ENCODE measurements around the gene SPOCK3. TPM values are rescaled to one million over a fixed set of nuclear protein-coding genes. Genes with fewer than 3 reads are reported as not detected.

The SPOCK3 gene
- total and polyA plus RNA-seq, 2 experiments from 2014 or later, result 1.6 to 4.1 TPM

- Histone ChIP-seq H3F3A (replicated peaks; ENCODE audit: low read depth) (no peaks in the 10 kb centered on the region), H4K20me1 (replicated peaks; ENCODE audit: insufficient read depth) (no peaks in the 10 kb centered on the region), H3K4me2 (no peak overlapping the region), H3K4me1 (ENCODE audit: insufficient read depth) (no peaks in the 10 kb centered on the region), H3K27ac (ENCODE audit: low read depth) (no peak overlapping the region), H3K36me3 (ENCODE audit: insufficient read depth) (no peaks in the 10 kb centered on the region), H3K79me2 (replicated peaks; ENCODE audit: insufficient read depth) (no peaks in the 10 kb centered on the region), H3K27me3 (ENCODE audit: insufficient read depth) (no peaks in the 10 kb centered on the region), H3K4me3 (no peak overlapping the region), H3K9me2 (ENCODE audit: insufficient read depth) (no peaks in the 10 kb centered on the region), H2AFZ (no peak overlapping the region)
- no peak for ATAC-seq
- 0 out of 3 replicates have a peak, but pooled peaks cover 4% of the 10 kb centered on the region for H3K4me1 Mint-ChIP-seq
- peaks cover 2% of the 10 kb centered on the region for H3K27me3 Mint-ChIP-seq (ENCODE audit: insufficient read depth, low read depth, poor library complexity)
- no peaks in the 10 kb centered on the region; the same call in 2 of the 3 replicates for H3K9me3 Mint-ChIP-seq
- TF ChIP-seq REST (IDR thresholded peaks at IDR 0.05; ENCODE audit: unreplicated experiment) (no peak), CREB1 (CRISPR knock-in tag; IDR thresholded peaks at IDR 0.05; ENCODE audit: low read depth) (no peak), ZNF114 (CRISPR knock-in tag; IDR thresholded peaks at IDR 0.05) (no peak), EZH2 (IDR thresholded peaks at IDR 0.05; ENCODE audit: low read depth, unreplicated experiment) (no peak), STAT1 (IDR thresholded peaks at IDR 0.05; ENCODE audit: unreplicated experiment) (no peak), ZNF331 (CRISPR knock-in tag; IDR thresholded peaks at IDR 0.05; ENCODE audit: low read depth) (no peak), JUNB (IDR thresholded peaks at IDR 0.05; ENCODE audit: unreplicated experiment) (no peak), POLR2AphosphoS5 (IDR thresholded peaks at IDR 0.05; ENCODE audit: low read depth) (no peak), NANOG (IDR thresholded peaks at IDR 0.05; ENCODE audit: borderline replicate concordance) (no peak)
- TF ChIP-seq, protein P1, sequence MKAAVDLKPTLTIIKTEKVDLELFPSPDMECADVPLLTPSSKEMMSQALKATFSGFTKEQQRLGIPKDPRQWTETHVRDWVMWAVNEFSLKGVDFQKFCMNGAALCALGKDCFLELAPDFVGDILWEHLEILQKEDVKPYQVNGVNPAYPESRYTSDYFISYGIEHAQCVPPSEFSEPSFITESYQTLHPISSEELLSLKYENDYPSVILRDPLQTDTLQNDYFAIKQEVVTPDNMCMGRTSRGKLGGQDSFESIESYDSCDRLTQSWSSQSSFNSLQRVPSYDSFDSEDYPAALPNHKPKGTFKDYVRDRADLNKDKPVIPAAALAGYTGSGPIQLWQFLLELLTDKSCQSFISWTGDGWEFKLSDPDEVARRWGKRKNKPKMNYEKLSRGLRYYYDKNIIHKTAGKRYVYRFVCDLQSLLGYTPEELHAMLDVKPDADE (IDR thresholded peaks at IDR 0.05), result no peak
- TF ChIP-seq, protein P2, sequence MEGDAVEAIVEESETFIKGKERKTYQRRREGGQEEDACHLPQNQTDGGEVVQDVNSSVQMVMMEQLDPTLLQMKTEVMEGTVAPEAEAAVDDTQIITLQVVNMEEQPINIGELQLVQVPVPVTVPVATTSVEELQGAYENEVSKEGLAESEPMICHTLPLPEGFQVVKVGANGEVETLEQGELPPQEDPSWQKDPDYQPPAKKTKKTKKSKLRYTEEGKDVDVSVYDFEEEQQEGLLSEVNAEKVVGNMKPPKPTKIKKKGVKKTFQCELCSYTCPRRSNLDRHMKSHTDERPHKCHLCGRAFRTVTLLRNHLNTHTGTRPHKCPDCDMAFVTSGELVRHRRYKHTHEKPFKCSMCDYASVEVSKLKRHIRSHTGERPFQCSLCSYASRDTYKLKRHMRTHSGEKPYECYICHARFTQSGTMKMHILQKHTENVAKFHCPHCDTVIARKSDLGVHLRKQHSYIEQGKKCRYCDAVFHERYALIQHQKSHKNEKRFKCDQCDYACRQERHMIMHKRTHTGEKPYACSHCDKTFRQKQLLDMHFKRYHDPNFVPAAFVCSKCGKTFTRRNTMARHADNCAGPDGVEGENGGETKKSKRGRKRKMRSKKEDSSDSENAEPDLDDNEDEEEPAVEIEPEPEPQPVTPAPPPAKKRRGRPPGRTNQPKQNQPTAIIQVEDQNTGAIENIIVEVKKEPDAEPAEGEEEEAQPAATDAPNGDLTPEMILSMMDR (conservative IDR thresholded peaks at IDR 0.05; ENCODE audit: low read depth in 2 of 2), result no peak
- TF ChIP-seq, protein P3, sequence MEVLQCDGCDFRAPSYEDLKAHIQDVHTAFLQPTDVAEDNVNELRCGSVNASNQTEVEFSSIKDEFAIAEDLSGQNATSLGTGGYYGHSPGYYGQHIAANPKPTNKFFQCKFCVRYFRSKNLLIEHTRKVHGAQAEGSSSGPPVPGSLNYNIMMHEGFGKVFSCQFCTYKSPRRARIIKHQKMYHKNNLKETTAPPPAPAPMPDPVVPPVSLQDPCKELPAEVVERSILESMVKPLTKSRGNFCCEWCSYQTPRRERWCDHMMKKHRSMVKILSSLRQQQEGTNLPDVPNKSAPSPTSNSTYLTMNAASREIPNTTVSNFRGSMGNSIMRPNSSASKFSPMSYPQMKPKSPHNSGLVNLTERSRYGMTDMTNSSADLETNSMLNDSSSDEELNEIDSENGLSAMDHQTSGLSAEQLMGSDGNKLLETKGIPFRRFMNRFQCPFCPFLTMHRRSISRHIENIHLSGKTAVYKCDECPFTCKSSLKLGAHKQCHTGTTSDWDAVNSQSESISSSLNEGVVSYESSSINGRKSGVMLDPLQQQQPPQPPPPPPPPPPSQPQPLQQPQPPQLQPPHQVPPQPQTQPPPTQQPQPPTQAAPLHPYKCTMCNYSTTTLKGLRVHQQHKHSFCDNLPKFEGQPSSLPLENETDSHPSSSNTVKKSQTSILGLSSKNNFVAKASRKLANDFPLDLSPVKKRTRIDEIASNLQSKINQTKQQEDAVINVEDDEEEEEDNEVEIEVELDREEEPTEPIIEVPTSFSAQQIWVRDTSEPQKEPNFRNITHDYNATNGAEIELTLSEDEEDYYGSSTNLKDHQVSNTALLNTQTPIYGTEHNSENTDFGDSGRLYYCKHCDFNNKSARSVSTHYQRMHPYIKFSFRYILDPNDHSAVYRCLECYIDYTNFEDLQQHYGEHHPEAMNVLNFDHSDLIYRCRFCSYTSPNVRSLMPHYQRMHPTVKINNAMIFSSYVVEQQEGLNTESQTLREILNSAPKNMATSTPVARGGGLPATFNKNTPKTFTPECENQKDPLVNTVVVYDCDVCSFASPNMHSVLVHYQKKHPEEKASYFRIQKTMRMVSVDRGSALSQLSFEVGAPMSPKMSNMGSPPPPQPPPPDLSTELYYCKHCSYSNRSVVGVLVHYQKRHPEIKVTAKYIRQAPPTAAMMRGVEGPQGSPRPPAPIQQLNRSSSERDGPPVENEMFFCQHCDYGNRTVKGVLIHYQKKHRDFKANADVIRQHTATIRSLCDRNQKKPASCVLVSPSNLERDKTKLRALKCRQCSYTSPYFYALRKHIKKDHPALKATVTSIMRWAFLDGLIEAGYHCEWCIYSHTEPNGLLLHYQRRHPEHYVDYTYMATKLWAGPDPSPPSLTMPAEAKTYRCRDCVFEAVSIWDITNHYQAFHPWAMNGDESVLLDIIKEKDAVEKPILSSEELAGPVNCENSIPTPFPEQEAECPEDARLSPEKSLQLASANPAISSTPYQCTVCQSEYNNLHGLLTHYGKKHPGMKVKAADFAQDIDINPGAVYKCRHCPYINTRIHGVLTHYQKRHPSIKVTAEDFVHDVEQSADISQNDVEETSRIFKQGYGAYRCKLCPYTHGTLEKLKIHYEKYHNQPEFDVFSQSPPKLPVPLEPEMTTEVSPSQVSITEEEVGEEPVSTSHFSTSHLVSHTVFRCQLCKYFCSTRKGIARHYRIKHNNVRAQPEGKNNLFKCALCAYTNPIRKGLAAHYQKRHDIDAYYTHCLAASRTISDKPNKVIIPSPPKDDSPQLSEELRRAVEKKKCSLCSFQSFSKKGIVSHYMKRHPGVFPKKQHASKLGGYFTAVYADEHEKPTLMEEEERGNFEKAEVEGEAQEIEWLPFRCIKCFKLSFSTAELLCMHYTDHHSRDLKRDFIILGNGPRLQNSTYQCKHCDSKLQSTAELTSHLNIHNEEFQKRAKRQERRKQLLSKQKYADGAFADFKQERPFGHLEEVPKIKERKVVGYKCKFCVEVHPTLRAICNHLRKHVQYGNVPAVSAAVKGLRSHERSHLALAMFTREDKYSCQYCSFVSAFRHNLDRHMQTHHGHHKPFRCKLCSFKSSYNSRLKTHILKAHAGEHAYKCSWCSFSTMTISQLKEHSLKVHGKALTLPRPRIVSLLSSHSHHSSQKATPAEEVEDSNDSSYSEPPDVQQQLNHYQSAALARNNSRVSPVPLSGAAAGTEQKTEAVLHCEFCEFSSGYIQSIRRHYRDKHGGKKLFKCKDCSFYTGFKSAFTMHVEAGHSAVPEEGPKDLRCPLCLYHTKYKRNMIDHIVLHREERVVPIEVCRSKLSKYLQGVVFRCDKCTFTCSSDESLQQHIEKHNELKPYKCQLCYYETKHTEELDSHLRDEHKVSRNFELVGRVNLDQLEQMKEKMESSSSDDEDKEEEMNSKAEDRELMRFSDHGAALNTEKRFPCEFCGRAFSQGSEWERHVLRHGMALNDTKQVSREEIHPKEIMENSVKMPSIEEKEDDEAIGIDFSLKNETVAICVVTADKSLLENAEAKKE (CRISPR knock-in tag; IDR thresholded peaks at IDR 0.05), result no peak
- DNase-seq (ENCODE audit: low spot score), result no peak
- no peak overlapping the region for H3K4me3 Mint-ChIP-seq
- peak overlapping the region; percentile 36; the same call in 1 of the 2 replicates for H3K27ac Mint-ChIP-seq
- H3K36me3 Mint-ChIP-seq (ENCODE audit: low read depth), result no peaks in the 10 kb centered on the region
These were observed 65.7 kb downstream of the SPOCK3 start for GRCh38 chr4:167168611-167169010.

Measured in GM23338 (cell line).